HG03565 (cell line): ENCODE measurements around the gene FGA.
"Not testable (repeated sequence)": the region's sequence is repeated elsewhere in the genome, so short reads cannot be mapped to it uniquely, and the experiment has no call there.

Source experiments
- ATAC-seq: cut with Tn5 transposase; IDR thresholded peaks from one replicate; pipeline ENCODE4 v1.9.1; 2021; ENCODE audit warnings: mild to moderate bottlenecking, moderate library complexity; ENCODE audit not compliant: unreplicated experiment

FGA gene

DNA sequence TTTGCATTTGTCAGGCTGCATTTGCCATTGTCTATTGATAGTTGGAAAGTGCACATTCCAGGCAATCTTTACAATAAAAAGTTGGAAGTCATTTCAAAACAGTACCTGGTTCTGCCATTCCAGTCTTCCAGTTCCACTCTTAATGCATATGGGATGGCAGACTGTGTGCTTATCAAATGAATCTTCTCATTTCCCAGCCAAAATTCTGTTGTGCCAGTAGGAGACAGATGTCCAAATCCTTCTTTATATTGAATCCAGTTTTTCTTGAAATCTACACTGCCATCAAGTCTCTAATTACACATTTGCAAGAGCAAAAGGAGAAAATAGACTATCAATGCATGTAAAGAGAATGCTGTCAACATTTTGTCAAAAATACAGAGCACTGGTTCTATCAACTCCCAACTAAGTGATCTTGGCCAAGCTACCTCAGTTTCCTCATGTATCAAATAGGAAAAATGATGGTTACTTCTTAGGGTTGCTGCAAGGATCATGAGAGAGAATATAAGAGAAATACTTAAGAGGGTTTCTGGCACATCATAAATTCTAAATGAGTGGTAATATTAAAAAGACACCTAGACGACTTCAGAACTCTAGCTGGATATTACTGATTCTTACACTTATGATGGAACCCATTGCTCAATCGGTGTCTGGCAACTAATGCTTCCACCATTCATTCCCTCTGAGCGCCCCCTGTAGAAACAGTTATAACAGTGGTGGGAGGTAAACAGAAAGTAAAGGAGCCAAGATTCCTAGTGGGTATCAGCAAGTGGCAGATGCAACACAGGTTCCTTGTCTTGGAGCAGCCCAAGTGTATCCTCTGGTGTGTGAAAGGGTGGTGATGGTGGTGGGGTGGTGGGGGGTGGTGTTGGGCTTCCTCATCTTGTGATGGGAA is 18.1 kb upstream of the FGA start:
- no peak for ATAC-seq

DNA sequence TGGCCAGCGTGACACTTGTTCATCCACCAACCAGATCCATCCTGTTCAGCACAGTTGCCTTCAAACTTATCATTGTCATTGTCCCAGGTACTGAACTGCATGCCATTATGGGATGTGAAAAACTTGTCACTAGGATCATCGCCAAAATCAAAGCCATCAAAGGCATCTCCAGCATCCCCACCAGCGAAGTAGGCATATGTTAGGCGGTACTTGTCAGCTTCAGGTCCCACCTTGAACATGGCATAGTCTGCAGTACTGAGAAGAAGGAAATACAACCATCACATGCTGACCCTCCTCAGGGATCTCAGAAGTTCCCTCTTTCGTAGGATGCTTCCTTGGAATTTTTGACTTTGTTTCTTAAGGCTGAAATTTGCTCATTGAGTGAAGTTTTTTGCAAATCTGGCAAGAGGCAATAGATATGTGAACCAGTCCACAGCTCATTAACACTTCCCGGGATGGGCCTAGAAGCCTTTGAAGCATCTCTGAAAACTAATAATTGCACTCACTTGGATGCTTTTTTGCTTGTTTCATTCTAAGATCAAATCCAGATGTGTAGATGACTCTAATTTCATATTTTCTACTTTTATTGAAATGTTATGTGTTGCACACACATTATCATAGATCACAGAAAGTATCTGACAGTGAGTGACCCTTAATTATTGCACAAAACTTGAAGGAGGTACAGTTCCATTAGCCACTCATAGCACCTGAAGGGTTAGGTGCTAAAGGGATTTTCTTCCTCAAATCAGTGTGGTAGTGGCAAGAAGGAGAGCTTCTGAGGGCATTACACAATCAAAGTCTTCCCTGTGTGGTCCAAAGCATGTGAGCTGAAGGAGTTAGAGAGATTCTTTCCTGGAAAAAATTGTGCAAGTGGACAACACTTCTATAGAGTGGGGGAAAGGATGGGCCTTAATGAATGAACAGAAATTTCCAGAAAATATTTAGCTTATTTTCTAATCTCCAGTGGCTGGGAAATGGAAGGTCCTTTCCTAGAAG is 16.5 kb upstream of the FGA start:
- no peak for ATAC-seq

DNA sequence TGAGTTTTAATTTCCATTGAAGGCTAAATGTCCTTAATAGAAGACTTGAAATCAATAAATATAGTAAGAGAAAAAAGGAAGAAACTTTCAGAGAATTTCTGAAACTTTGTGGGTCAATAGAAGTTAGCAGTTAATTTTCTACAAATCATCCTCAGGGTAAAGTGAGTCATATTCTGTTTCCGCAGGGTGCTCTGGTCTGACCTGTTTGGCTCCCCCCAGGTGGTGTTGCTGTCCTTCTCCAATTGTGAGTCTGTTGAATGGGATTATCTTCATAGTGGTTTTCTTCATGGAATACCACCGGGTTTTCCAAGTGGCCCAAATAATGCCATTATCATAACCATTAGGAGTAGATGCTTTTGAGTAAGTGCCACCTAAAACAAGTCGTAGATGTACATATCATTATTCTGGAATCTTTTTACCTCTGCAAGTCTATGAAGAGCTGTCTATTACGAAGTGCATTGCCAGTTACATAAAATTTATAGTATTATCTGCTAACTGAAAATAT is 14.2 kb upstream of the FGA start:
- no peak for ATAC-seq

DNA sequence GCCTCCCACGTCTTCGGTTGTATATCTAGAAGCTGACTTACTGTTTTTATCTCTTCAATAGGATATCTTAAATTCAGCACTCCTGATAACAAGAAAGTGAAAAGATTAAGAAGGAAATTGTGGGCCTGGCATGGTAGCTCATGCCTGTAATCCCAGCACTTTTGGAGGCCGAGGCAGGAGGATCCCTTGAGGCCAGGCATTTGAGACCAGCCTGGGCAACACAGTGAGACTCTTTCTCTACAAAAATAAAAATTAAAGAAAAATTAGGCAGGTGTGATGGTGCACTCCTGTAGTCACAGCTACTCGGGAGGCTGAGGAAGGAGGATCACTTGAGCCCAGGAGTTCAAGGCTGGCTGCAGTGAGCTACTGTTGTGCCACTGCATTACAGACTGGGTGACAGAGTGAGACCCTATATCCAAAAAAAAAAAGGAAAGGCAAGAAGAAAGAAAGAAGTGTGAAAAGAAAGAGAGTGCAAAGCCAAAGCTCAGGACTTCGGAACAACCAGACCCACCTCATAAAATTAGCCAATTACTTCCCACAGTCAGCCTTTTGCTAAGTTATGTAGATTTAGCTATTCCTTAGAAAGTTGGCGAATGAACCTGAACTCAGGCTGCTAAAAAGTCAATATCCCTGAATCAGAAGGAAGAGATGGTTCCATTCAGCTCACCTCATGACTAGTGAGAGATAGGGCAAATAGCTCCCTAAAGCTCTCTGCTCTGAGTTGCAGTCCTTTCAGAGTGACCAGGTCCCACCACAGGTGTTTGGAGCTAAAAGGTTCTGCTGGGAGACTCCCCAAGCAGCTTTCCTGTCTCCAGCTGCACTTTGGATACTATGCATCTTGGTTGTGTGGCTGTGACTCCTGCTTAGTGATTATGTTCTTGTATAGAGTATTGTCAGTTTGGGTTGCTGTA is 12.7 kb upstream of the FGA start:
- ATAC-seq = no peak

DNA sequence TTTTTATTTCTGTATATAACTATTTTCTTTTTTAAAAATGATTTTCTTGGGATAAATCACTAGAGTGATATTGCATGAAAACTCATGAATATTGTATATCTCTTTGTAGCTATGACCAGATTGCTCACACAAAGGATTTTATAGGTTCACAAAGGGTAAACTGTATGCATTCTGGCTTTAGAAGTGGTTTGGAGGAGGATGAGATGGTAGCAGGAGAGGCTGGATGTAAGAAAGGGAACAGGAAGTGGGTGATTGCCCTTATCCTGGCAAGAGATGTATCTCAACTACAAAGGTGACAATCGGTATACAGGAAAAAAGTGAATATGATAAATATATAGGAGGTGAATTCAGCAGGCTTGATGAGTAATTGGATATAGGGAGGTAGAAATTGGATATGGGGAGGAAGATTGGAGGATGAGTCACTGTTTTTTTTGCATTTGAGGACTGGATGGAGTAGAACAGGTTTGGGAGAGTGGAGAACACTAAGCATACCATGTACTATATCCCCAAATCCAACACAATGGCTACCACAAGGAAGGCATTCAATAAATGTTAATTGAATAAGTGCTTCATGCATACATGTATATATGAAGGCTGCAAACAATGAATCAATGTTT is 12.0 kb upstream of the FGA start:
- ATAC-seq = no peak

DNA sequence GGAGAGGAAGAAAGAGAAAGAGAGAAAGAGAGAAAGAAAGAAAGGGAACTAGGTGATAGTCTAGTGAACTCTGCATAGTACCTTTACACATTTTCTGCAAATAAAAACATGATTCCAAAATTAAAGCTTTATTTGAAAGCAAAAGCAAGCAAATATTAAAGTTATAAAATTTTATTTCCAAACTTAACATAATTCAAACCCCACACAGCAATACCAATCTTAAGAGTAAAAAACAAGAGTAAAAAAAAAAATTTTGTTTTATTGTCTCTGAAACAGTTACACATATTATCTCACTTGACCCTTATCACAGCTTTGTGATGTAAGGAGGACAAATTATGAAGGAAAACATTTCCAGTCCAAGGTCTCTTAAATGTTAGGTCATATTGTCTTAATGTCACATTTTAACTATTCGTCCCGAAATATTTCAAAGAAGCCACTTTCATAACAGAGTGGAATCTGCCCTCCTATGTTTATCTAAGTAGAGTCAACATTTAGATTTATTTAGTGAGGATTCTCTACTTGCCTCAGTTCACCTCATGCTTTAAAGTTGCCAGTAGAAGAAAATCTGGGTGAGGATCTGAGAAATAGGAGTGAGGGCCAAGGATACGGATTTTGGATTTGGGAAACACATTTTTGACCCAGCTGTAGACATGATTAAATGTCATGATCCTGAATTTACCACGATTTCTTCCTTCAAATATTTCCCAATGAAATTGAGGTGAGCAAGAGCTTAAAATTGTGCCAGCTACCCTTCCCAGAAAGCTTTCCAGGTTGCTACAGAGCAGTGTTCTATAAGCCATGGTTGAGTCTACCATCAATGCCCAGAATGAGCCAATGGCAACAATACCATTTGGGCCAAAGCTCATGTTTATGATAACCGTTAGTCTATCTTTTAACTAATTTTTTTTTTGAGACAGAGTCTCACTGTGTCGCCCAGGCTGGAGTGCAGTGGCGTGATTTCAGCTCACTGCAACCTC is 7.5 kb upstream of the FGA start:
- ATAC-seq = no peak

DNA sequence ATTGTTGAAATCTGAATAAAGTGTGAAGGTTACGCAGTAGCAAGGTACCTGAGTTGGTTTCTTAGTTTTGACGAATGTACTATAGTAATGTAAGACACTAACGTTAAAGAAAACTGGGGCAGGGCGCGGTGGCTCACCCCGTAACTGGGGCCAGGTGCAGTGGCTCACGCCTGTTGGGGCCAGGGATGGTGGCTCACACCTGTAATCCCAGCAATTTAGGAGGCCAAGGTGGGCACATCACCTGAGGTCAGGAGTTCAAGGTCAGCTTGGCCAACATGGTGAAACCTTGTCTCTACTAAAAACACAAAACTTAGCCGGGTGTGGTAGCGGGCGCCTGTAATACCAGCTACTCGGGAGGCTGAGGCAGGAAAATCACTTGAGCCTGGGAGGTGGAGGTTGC is 6.7 kb upstream of the FGA start:
- not testable (repeated sequence) for ATAC-seq

DNA sequence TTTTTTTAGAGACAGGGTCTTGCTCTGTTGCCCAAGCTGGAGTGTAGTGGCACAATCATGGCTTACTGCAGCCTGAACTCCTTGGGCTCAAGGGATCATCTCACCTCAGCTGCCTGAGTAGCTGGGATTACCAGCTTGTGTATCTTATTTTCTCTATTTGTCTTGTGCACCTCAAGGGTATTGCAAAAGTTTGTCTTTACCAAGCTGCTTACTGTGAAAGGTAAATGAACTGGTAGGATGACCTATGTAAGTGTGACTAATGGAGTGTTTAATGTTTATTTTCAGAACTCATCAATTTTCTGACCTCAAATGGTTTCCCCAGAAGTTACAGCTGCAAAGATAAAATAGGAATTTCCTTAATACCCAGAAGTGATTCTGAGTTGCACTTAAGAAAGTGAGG is 5.3 kb upstream of the FGA start:
- ATAC-seq = no peak

DNA sequence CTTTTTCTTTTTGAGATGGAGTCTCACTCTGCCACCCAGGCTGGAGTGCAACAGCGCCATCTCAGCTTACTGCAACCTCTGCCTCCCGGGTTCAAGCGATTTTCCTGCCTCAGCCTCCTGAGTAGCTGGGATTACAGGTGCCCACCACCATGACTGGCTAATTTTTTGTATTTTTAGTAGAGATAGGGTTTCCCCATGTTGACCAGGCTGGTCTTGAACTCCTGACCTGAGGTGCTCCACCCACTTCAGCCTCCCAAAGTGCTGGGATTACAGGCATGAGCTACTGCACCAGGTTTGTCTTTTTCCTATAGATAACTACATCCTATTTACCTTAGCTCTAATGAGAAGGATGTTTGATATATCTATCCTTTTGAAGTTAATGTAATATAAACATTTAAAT is 3.8 kb upstream of the FGA start:
- ATAC-seq = not testable (repeated sequence)

DNA sequence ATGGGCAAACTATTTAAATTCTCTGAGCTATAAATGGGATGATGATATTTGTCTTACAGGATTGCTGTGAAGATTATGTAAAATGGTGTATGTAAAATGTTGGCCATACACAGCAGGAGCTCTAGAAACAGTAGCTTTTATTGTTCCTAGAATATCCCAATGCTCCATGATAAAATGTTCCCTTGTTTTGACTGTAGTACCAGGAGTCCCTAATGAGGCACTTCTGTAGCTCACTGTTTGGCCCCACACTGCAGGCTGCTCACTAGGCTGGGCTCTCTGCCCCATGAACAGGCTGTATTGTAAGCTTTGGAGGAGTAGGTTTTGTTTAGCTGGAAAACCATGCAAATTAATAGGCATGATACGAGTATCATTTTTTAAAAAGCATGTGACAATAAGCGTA is 3.3 kb upstream of the FGA start:
- no peak for ATAC-seq

DNA sequence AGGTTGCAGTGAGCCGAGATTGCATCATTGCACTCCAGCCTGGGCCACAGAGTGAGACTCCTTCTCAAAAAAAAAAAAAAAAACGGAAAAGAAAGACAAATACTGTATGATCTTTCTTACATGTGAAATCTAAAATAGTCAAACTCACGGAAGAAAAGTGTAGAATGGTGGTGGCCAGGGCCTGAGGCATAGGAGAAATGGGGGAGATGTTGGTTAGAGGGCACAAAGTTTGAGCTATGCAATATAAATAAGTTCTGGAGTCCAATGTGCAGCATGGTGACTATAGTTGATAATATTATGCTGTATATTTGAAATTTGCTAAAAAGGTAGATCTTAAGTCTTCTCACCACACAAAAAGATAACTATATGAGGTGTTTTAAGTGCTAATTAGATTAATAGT is 1.3 kb upstream of the FGA start:
- no peak for ATAC-seq

DNA sequence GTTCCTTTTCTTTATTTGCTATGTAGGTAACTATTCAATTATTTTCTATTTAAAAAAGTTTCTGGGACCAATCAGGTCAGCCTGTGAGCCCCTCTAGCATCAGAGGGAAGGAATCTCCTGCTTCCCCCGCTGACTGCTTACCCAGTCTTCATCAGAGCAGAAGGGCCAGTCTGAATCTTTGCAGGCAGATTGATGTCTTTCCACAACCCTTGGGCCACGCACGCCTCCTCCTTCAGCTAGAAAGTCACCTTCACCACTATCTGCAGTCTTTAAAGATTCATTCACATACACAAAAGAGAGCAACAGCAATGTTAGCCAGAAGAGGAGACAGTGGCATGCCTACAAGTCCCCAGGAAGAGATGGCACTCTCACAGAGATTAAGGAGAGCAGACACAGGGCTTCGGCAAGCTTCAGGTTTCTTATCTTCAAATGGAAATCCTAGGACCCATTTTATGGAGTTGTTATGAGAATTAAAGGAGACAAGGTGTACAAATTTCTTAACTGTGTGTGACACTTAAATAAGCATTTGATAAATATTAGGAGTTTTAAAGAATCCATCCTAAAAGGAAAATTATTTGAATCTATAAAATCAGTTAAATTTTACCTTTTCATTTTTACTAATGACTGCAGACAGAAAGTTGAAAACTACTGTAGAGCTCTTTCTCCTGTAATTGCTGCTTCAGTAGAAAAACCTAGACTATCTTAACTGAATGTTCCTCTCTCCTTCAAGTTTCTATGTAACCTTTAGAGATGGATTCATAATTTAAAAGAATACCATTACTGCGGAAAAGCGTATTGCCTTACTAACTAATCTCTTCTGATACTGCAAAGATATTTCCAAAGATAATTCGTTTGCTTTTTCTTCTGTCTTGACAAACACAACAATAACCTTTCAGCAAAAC is 995 bp downstream of the FGA start:
- no peak for ATAC-seq

DNA sequence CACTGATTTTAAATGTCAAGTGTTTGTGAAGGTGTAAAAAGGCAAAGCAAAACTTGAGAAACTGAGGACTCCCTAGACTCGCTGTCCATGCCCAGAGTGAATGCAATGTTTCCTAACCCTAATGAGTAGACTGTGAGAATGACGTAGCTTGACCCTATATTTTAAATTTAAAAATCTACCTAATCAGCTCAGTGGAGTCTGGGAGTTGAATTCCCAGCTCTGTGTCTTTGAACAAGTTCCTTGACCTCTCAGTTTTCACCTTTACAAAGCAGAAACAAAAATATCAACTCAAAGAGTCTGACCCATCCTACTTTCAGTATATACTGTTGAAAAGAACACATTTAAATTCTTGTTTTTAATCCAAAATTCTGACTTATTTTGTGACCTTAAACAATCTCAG is 2.3 kb downstream of the FGA start:
- no peak for ATAC-seq

DNA sequence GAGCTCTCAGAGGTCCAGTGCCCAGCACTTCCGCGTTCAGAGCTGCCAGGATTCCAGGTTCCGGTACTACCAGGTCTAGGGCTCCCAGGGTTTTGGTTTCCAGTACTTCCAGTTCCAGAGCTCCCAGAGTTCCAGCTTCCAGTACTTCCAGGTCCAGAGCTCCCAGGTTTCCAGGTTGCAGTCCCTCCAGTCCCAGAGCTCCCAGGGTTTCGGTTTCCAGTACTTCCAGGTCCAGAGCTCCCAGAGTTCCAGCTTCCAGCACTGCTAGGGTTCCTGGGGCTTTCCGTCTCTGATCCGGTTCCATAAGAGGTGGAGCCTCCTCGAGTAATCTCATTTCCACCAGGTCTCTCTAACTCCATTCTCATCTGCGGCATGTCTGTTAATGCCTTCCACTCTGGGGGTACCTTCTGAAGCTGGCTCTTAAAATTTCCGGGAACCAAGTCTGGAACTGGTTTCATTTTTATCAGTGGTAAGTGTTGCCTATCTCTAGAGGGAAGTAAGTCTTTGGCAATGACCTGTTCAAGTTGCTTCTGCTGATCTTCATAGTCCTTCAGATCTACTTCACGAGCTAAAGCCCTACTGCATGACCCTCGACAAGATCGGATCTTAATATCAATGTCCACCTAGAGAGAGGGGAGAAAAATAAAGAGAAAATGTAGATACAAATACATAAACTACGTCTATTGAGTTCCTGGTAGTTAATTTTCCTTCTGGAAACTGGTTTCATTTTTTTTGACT is 4.1 kb downstream of the FGA start:
- no peak for ATAC-seq

DNA sequence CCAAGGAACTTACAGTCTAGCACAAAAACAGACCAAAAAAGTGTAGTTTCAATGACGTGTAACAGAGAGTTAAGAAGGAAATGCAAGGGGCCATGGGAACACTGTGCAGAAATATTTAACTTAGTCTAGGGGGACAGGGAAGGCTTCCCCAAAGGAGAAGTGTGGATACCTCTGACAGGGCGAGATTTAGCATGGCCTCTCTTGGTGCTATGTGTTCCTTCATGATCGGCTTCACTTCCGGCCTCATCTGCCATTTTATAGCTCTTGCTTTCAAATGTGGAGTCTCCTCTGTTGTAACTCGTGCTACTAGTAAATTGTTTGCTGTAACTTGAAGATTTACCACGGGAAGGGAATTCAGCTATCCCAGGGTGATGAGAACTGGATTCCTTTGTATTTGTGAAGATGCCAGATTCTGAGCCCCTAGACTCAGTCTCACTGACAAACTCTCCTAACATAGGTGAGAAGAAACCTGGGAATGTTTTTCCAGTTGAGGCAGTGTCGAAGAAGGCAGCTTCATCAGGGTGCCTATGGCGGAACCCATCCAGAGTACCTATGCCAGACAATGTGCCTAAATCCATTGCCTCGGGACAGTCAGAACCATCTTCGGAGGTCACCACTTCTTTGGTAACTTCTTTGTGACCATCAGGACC is 5.0 kb downstream of the FGA start:
- ATAC-seq = no peak

DNA sequence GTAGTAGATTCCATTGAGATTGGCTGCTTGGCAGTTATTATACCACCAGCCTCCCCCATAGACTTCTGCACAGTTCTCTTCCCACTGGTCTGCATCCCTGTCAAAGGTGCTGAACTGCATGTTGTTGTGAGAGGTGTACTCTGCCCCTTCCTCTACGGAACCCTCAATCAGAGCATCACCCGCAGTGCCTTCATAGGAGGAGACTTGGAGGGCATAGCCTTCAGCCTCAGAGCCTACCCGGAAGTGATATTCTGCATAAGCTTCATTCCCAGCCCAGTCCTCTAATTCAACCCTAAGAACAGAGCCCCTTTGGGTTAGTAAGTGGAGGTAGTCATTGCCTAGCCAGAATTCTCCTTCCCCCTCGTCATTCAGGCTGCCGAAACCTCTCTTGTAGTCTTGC is 6.3 kb downstream of the FGA start:
- ATAC-seq = no peak

DNA sequence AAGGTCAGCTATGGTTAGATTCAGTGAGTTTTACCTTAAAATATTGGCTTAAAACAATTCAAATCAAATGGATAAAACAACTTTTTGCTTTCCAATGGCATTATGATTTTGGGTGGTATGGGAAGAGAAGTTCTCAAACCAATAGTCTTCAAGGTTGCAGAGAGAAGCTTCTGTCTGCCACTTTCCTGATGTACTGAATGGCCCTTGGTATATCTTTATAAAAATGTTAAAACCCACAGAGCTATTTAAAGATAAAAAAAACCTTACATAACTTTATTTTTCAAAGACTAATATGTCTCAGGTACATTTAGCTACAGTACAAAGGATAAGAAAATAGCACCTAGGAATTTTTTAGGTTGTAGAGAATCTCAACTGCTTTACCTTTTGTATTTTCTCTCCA is 6.9 kb downstream of the FGA start:
- no peak for ATAC-seq
